HEK293 (cell line): ENCODE data around the gene KLK10.

Source experiments
- REST ChIP-seq: fragments of 450-650 bp; formaldehyde crosslinking; IDR thresholded peaks from 2 replicates; pipeline ENCODE4 v1.5.1; 2016; ENCODE audit warnings: missing biosample characterization, missing genetic modification characterization
- YY1 ChIP-seq: fragments of 450-650 bp; formaldehyde crosslinking; IDR thresholded peaks from 2 replicates; pipeline ENCODE4 v1.5.1; 2018; ENCODE audit warnings: missing biosample characterization, missing genetic modification characterization
- ZNF175 ChIP-seq: fragments of 450-650 bp; formaldehyde crosslinking; IDR thresholded peaks from 2 replicates; pipeline ENCODE4 v1.5.1; 2016; ENCODE audit warnings: missing biosample characterization, missing genetic modification characterization

- TF ChIP-seq REST = no peak
- no peak for TF ChIP-seq ZNF175 (tag by site-specific recombination)
- TF ChIP-seq YY1 (tag by site-specific recombination) = no peak
These were observed 10.2 kb upstream of the KLK10 start for GRCh38 chr19:51029718-51030117.
